Keratinocyte (primary cell): Measurements from ENCODE around the gene GRK5.

Source experiments
- CTCF ChIP-seq, 3 experiments: IDR thresholded peaks in 1 of 3; conservative IDR thresholded peaks in 1 of 3; optimal IDR thresholded peaks in 1 of 3; 2 replicates in 2 of 3; 3 replicates in 1 of 3; pipeline versions ENCODE3 to v1.5.1; 2011; ENCODE audit warnings: low read length in 3 of 3, mild to moderate bottlenecking in 3 of 3, moderate library complexity in 2 of 3, control low read depth in 1 of 3, inconsistent platforms in 1 of 3; ENCODE audit not compliant: insufficient read depth in 2 of 3; ENCODE audit errors: extremely low read depth in 1 of 3
- EZH2 ChIP-seq: IDR thresholded peaks from one replicate; pipeline ENCODE4 v1.6.1; 2012; ENCODE audit warnings: inconsistent platforms, mild to moderate bottlenecking, low read length, moderate library complexity

- TF ChIP-seq CTCF (optimal IDR thresholded peaks at IDR 0.05 in 1 of 3, IDR thresholded peaks at IDR 0.05 in 1 of 3, conservative IDR thresholded peaks at IDR 0.05 in 1 of 3; ENCODE audit: extremely low read depth in 1 of 3, insufficient read depth in 2 of 3, low read length in 3 of 3) (no peak), EZH2 (no peak)
These were observed 197.5 kb downstream of the GRK5 start for GRCh38 chr10:119404719-119405519.
